Activated T-helper 9 cell treated with anti-CD3 and anti-CD28 coated beads, Interleukin-2, amount 50 U/mL, for 16 hours (primary cell): ENCODE results near the gene CGNL1.
A peak's percentile ranks its signal among the peaks of the same experiment; 100 is the strongest.

Source experiments
- DNase-seq: peaks from one replicate; pipeline ENCODE4 v3.0.0-alpha.2; 2020; ENCODE audit warnings: low read depth

The CGNL1 gene

DNA sequence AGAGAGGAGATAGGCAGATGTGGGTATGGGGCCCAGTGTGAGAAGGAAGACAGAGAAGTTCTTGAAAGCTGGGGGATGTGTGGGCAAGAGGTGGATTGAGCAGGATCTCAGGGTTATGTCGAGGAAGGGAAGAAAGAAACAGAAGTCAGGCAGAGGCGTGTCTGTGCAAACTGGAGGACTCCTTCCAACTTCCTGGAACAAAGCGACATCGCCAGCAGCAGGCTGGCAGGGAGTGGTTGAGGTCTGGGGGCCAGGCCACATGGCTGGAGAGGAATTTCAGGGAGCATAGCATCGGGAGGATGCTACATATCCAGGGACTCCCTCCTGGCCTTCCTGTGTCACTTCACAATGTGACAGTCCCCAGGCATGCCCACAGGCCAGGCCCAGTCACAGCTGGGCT, 172.5 kb downstream of the CGNL1 start:
- DNase-seq: no peak

DNA sequence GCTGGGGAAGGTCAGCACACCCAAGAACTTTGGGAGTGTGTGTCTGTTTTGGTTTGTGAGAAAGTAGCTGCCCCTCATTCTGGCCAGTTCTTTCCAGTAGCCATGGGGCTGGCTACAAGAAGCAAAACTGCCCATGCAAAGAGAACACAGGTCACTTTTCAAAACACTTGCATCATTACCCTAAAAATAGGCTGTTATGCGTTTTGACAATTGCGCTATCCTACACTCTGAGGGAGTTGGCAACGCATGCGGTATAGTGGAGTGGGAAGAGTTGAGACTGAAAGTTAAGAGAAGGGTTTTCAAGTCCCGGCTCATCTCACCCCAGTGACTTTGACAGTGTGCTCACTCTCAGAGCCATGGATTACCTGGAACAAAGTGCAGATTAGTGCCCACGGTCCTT, 173.6 kb downstream of the CGNL1 start:
- no peak for DNase-seq

DNA sequence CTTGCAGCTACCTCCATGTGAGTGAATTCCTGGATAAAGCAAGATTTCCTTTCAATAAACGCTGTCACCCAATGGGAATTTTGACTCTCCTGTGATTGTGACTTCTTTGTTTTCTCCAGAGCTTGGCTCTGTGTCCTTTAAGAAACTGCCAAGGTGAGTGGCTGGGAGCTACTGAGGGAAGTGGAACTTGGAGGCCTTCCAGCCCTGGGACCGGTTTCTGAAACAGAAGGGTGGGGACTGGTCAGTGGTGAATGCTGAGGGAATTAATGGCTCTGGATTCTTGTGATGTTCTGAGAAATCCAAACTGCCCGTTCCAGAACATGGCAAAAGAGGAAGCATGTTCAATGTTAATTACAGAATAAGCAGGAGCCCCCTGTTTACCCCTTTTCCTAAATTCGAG, 174.3 kb downstream of the CGNL1 start:
- DNase-seq: no peak

DNA sequence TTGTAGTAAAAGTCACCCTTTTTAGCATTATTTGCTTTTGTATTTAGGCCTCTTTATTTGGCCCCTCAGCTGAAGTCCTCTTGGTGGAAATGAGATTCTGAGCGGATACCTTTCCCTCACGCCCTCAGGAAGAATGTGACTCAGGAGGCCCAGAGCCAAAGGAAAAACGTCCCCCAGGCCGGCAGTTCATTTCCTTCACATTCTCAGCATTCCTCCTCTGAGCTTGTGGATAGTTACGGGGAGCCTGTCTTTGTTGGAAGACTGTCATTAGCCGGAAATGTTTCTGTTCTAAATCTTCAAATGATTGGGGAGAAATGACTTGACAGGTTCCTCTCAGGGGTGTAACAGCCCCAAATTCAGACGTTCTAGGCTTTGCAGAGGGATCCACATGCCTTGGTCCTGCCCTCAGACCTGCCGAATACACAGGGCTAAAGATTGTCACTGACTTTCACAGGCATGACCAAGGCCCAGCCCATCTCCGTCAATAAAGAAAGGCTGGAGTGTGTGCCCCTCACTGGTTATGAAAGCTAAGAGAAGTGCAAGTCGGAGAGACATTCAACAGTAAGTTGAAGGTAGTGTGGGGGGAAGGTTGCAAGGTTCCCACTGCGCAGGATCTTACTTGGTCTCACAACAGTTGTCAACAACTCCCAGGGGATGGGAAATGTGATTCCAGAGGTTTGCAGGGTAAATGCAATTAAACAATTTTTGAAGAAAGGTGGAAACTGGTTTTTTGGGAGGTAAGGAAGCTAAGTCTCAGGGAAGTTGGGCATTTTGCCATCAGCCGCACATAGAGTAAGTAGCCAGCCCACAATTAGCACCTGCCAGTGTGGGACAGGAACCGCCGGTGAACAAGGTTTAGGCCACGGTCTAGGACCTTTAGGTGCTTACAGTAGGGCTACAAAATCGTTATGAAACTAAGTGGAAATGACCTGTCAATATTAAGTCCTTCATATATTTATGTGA, 175.7 kb downstream of the CGNL1 start:
- DNase-seq: no peak

- DNase-seq: no peak
Measured at GRCh38 chr15:57552678-57553334, 176.5 kb downstream of the CGNL1 start.

GRCh38 chr15:57553526-57553925, 177.2 kb downstream of the CGNL1 start:
- DNase-seq: no peak

GRCh38 chr15:57554063-57554811, 177.9 kb downstream of the CGNL1 start:
- no peak for DNase-seq

GRCh38 chr15:57554812-57555179, 178.5 kb downstream of the CGNL1 start:
- no peak for DNase-seq

- no peak for DNase-seq
Measured at GRCh38 chr15:57555270-57555669, 179.0 kb downstream of the CGNL1 start.

DNA sequence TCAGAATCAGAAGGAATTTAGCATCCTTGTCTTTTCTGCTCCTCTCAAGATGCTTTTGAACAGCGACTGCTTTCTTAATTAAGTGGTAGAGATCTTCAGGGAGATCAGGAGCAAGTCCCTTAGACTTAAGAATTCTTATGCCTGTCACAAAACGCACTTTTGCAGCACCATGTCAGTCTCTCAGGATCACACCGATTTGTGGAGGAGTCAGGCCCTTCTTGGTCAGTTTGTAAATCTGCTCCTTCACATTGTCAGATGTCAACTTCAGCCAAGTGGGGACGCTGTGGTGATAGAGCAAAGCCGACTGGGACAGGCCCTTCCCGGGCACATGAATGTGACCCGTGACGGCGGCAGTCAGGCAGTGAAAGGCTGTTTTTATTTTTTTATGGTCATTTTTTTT, 179.7 kb downstream of the CGNL1 start:
- DNase-seq: no peak

GRCh38 chr15:57557267-57557666, 181.0 kb downstream of the CGNL1 start:
- DNase-seq: no peak

GRCh38 chr15:57557810-57558209, 181.5 kb downstream of the CGNL1 start:
- no peak for DNase-seq

DNA sequence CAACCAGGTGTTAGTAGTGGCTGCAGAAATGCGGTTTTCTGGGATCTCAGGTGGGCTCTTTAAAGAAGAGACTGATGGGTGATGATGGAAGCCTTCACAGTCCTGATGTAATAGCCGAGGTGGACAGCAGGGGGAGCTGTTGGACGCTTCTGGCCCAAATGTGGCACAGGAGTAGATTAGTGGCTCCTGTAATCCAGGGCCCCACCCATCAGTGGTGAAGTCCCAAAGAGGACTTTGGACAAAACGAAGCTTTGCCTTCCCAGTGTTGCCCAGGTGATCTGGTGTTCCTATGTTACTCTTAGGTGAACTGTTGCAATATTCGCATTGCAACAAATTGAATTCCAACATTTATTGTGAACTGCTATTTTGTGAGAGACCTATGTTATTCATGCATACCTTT, 183.6 kb downstream of the CGNL1 start:
- peak; percentile 53 for DNase-seq

DNA sequence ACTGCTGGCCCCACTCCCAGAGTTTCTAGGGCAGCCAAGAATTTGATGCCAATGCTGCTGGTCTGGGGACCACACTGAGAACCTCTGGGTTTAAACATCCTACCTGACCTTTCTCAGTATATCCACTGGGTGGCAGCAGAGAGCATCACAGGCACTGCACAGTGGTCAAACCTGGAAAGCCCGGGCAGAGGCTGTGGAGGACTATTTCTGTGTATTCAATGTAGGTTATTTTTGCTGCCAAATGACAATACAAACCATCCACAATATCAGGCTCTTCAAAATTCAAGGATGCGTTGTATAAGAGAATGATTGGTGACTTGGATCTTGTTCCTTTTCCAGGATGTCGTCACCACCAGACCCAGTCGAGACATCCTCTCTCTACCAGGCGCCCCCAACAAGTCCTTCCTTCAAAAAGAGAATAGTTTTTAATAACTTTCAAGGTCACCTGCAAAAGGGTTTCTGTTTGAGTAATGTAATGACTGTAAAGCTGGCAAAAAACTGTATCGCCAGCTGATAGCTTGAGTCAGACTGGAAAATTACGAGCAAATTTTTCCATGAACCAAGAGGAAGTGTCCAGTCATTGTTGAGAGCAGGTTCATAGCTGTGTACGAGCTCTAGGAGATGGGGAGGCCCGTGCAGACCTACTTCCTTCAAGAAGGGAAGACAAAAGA, 184.9 kb downstream of the CGNL1 start:
- DNase-seq: peak; percentile 34

DNA sequence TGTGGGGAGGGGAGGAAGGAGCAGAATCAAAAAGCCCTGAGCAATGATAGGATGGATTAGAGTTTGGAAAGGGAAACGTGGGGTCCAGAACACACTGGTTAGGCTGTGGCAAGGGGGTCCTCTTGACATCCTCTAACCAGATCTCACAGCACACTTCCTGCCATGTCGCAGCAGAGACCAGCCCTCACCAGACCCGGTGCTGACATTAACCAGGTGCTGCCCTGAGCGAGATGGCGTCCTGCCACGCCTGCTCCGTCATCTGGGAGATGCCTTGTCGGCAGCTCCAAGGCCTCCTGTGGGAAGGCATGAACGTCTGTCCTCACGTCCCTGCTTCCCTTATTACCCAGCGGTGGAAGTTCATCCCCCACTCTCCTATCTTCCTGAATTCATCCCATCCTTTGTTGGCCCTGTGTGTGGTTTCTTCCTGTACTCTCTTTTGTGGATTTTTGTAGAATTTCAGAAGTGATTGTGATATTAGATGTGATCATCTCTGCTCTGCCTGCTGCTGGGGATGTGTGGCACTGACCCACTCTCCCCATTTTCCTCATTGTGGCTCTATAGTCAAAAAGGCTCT, 186.0 kb downstream of the CGNL1 start:
- DNase-seq: no peak

- no peak for DNase-seq
Measured at GRCh38 chr15:57563416-57563815, 187.1 kb downstream of the CGNL1 start.

GRCh38 chr15:57565311-57565710, 189.0 kb downstream of the CGNL1 start:
- no peak for DNase-seq

DNA sequence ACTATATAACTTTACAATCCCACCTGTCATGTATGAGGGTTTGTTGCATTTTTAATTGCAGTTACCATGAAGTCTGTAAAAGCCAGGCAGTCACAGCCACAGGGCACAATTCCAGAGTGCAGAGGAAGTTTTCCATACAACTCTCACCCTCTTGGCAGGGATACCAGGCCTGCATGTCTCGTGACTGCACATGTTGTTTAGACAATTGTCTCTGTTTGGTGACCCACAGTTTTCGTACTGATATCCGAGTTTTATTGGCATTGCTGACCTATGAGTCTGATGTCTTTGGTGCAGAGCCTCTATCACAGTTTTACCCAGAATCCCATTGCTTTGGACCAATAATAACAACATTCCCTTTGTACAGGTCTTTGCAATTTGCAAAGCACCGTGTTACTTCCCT, 190.5 kb downstream of the CGNL1 start:
- DNase-seq: no peak

- DNase-seq: no peak
Measured at GRCh38 chr15:57567891-57568290, 191.6 kb downstream of the CGNL1 start.

GRCh38 chr15:57568299-57568698, 192.0 kb downstream of the CGNL1 start:
- no peak for DNase-seq

DNA sequence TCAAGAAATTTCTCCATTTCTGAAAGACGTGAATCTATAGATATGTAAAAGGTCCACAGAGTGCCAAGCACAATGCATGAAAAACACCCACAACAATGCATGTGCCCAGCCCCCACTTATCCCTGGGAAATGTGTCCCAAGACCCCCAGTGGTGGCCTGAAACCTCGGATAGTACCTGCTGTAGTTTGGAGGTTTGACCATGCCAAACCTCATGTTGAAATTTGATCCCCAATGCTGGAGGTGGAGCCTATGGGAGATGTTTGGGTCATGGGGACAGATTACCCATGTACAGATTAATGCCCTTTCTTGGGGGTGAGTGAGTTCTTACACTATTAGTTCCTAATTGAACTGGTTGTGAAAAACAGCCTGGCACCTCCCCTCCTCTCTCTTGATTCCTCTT, 194.0 kb downstream of the CGNL1 start:
- DNase-seq: no peak

DNA sequence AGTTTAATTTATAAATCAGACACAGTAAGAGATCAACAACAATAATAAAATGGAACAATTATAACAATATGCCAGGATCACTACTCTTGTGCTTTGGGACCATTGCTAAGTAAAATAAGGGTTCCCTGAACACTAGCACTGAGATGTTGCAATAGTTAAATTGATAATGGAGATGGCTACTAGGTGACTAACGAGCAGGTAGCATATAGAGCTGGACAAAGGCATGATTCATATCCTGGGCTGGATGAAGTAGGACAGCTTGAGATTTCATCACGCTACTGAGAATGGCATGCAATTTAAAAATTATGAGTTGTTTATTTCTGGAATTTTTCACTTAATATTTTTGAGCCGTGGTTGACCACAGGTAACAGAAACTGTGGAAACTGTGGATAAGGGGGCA, 194.7 kb downstream of the CGNL1 start:
- DNase-seq: no peak
